ENCODE results near the gene SLC45A2.
"Not testable (repeated sequence)": the region's sequence is repeated elsewhere in the genome, so short reads cannot be mapped to it uniquely, and the experiment has no call there.

SLC45A2 gene

DNA sequence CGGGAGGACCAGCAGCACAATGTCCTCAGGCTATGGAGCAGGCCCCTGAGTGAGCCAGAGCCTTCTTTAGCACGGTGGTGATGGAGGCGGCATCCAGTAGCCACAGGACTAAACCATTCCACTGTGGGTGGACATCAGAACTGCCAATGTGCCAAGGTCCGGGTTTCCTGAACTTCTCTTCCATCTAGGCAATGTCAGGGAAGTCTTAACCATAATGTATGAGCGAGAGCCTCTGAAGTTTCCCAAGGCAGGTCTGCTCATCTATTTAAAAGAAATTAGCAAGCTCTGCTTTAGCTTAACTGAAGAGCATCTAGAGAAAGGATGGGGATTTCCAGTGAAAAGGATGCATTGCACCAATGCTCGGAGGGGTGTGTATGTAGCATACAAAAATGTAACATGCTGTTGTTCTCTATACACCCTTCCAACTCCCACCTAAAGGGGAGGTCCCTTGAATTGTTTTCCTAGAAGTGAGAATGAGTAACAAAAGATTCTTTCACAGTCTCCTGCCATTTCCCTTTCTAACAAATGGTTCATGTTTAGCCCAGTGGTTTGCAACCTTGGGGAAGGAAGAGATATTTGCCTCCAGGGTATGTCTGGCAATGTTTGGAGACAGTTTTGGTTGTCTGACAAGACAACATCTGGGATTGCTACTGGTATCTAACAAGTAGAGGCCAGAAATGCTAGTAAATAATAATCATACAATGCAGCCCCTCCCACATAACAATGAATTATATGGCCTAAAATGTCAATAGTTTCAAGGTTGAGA is 54.4 kb downstream of the SLC45A2 start:
- Histone ChIP-seq H3K4me1 (ENCODE audit: control insufficient read depth, insufficient read depth, low read length, poor library complexity, severe bottlenecking) (no peaks in the 10 kb centered on the region), H3K27ac (ENCODE audit: low read depth, low read length, severe bottlenecking) (no peak overlapping the region), H3K4me3 (ENCODE audit: extremely low read depth, insufficient read depth, low read length, poor library complexity, severe bottlenecking) (no peak overlapping the region), H3K36me3 (ENCODE audit: control insufficient read depth, insufficient read depth, low read length) (no peaks in the 10 kb centered on the region), H3K9me3 (ENCODE audit: control insufficient read depth, low read length) (no peaks in the 10 kb centered on the region)
- 83 to 92% methylated on average over 5 of the region's 6 CpGs for WGBS, 2 experiments (ENCODE audit: insufficient coverage in 2 of 2)

DNA sequence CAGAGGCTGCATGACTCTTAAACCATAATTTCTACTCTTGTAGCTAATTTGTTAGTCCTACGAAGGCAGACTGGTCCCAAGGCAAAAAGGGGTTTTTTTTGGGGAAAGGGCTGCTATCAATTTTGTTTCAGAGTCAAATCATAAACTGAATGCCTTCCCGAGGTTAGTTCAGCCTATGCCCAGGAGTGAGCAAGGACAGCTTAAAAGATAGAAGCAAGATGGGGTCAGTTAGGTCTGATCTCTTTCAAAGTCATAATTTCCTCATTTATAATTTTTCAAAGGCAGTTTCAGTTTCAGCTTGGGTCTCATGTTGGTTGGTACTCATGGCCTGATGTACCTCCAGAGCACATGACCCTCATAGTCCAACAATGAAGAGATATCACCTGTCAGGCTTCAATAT is 56.2 kb downstream of the SLC45A2 start:
- 86% methylated on average over 1 of the region's 2 CpGs; no CpG with 5 or more reads in 1 of the 2 experiments for WGBS, 2 experiments (ENCODE audit: insufficient coverage in 2 of 2)
- Histone ChIP-seq H3K4me3 (ENCODE audit: extremely low read depth, insufficient read depth, low read length, poor library complexity, severe bottlenecking) (no peak overlapping the region), H3K27ac (ENCODE audit: low read depth, low read length, severe bottlenecking) (no peak overlapping the region), H3K9me3 (ENCODE audit: control insufficient read depth, low read length) (no peaks in the 10 kb centered on the region), H3K36me3 (ENCODE audit: control insufficient read depth, insufficient read depth, low read length) (no peaks in the 10 kb centered on the region), H3K4me1 (ENCODE audit: control insufficient read depth, insufficient read depth, low read length, poor library complexity, severe bottlenecking) (no peaks in the 10 kb centered on the region)

DNA sequence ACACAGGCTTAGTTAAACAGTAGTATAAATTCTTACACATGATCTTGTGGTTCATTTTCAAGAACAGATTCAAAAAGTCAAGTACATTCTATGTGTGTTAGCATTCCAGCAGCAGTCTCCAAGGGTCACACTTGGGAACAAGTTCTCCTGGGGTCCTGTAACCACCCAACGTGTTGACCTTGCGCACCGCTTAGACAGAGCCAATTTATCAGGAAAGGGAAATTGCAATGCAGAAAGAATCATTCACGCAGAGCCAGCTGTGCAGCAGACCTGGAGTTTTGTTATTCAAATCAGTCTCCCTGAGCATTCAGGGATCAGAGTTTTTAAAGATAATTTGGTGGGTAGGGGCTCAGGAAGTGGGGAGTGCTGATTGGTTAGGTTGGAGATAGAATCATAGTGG is 56.8 kb downstream of the SLC45A2 start:
- H3K27ac ChIP-seq (ENCODE audit: low read depth, low read length, severe bottlenecking), result no peak overlapping the region
- no peak overlapping the region for H3K4me3 ChIP-seq (ENCODE audit: extremely low read depth, insufficient read depth, low read length, poor library complexity, severe bottlenecking)
- no peaks in the 10 kb centered on the region for H3K36me3 ChIP-seq (ENCODE audit: control insufficient read depth, insufficient read depth, low read length)
- H3K9me3 ChIP-seq (ENCODE audit: control insufficient read depth, low read length), result no peaks in the 10 kb centered on the region
- no peaks in the 10 kb centered on the region for H3K4me1 ChIP-seq (ENCODE audit: control insufficient read depth, insufficient read depth, low read length, poor library complexity, severe bottlenecking)
- WGBS, 2 experiments (ENCODE audit: insufficient coverage in 2 of 2), result 71 to 75% methylated on average over 4 of the region's 4 CpGs

DNA sequence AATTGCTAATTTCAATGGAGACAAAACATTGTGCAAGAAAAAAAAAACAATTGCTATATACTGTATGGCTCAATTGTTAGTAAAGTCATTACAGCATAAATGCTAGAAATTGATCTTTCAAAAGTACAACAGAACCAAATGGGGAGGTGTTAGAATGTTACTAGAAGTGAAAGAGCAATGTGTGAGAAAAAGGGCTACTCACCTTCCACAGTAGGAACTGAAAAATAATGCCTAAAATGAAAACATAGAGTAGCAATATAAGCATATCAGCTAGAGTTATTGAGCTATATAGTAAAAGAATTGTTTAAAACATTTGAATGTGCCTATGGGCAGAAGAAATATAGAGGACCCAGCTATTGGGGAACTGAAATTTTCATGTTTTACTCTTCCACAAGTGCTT is 59.2 kb downstream of the SLC45A2 start:
- Histone ChIP-seq H3K4me1 (ENCODE audit: control insufficient read depth, insufficient read depth, low read length, poor library complexity, severe bottlenecking) (no peaks in the 10 kb centered on the region), H3K4me3 (ENCODE audit: extremely low read depth, insufficient read depth, low read length, poor library complexity, severe bottlenecking) (no peak overlapping the region), H3K36me3 (ENCODE audit: control insufficient read depth, insufficient read depth, low read length) (no peaks in the 10 kb centered on the region), H3K9me3 (ENCODE audit: control insufficient read depth, low read length) (no peaks in the 10 kb centered on the region), H3K27ac (ENCODE audit: low read depth, low read length, severe bottlenecking) (no peak overlapping the region)

DNA sequence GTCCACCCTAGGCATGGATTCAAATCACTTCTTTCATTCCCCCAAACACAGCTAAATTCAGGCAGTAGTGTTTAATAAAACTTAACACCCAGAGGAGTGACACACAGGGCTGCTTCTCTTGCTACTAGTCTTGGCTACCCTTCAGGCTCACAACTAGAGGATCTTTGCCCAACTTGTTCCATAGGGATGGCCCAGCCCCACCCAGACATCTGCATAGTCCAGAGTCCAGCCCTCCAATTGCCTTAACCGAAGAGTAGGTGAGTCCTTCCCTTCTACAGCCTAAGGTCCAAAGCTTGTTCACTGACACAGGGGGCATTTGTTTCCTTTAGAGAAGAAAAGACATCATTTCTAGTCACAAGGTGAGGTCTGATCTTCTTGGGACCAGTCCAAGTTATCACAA is 63.5 kb downstream of the SLC45A2 start:
- no CpG with 5 or more reads among the region's 1 CpG for WGBS, 2 experiments (ENCODE audit: insufficient coverage in 2 of 2)

DNA sequence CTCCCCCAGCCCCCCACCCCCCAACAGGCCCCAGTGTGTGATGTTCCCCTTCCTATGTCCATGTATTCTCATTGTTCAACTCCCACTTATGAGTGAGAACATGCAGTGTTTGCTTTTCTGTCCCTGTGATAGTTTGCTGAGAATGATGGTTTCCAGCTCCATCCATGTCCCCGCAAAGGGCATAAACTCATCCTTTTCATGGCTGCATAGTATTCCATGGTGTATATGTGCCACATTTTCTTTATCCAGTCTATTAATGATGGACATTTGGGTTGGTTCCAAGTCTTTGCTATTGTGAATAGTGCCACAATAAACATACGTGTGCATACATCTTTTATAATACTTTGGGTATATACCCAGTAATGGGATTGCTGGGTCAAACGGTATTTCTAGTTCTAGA is 69.6 kb downstream of the SLC45A2 start:
- not testable (repeated sequence) for H3K4me3 ChIP-seq (ENCODE audit: extremely low read depth, insufficient read depth, low read length, poor library complexity, severe bottlenecking); H3K27ac ChIP-seq (ENCODE audit: low read depth, low read length, severe bottlenecking); H3K36me3 ChIP-seq (ENCODE audit: control insufficient read depth, insufficient read depth, low read length); H3K4me1 ChIP-seq (ENCODE audit: control insufficient read depth, insufficient read depth, low read length, poor library complexity, severe bottlenecking)
- H3K9me3 ChIP-seq (ENCODE audit: control insufficient read depth, low read length), result peaks cover 15% of the 10 kb centered on the region
- 86% methylated on average over 1 of the region's 3 CpGs; no CpG with 5 or more reads in 1 of the 2 experiments for WGBS, 2 experiments (ENCODE audit: insufficient coverage in 2 of 2)

More for the DNA sequence above, 63.5 kb downstream of the SLC45A2 start:
- no peaks in the 10 kb centered on the region for H3K36me3 ChIP-seq (ENCODE audit: control insufficient read depth, insufficient read depth, low read length)
- H3K4me1 ChIP-seq (ENCODE audit: control insufficient read depth, insufficient read depth, low read length, poor library complexity, severe bottlenecking), result no peaks in the 10 kb centered on the region
- no peak overlapping the region for H3K4me3 ChIP-seq (ENCODE audit: extremely low read depth, insufficient read depth, low read length, poor library complexity, severe bottlenecking)
- peaks cover 11% of the 10 kb centered on the region for H3K9me3 ChIP-seq (ENCODE audit: control insufficient read depth, low read length)
- no peak overlapping the region for H3K27ac ChIP-seq (ENCODE audit: low read depth, low read length, severe bottlenecking)

DNA sequence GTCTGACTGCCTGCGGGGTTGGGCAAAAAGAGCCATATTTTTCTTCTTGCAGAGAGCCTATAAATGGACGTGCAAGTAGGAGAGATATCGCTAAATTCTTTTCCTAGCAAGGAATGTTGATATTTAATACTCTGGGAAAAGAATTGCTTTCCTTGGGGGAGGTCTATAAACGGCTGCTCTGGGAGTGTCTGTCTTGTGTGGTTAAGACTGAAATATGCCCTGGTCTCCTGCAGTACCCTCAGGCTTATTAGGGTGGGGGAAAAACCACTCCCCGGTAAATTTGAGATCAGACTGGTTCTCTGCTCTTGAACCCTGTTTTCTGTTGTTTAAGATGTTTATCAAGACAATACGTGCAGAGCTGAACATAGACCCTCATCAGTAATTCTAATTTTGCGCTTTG is 78.2 kb downstream of the SLC45A2 start:
- not testable (repeated sequence) for H3K27ac ChIP-seq (ENCODE audit: low read depth, low read length, severe bottlenecking); H3K36me3 ChIP-seq (ENCODE audit: control insufficient read depth, insufficient read depth, low read length); H3K4me3 ChIP-seq (ENCODE audit: extremely low read depth, insufficient read depth, low read length, poor library complexity, severe bottlenecking); H3K4me1 ChIP-seq (ENCODE audit: control insufficient read depth, insufficient read depth, low read length, poor library complexity, severe bottlenecking)
- peaks cover 18% of the 10 kb centered on the region for H3K9me3 ChIP-seq (ENCODE audit: control insufficient read depth, low read length)
- 88 to 94% methylated on average over 5 to 7 of the region's 7 CpGs for WGBS, 2 experiments (ENCODE audit: insufficient coverage in 2 of 2)

DNA sequence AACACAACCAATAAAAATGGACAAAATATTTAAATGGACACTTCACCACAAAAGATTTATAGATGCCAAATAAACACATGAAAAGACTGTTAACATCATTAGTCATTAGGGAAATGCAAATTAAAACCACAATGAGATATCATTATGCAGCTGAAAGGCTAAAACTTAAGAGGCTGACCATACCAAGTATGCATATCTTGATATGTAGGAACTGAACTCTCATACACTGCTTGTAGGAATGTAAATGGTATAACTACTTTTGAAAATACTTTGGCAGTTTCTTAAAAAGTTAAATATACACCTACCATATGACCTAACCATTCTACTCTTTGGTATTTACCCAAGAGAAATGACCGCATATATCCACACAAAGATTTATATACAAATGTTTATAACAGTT is 79.1 kb downstream of the SLC45A2 start:
- peaks cover 18% of the 10 kb centered on the region for H3K9me3 ChIP-seq (ENCODE audit: control insufficient read depth, low read length)
- no peak overlapping the region for H3K4me3 ChIP-seq (ENCODE audit: extremely low read depth, insufficient read depth, low read length, poor library complexity, severe bottlenecking)
- H3K36me3 ChIP-seq (ENCODE audit: control insufficient read depth, insufficient read depth, low read length), result no peaks in the 10 kb centered on the region
- H3K27ac ChIP-seq (ENCODE audit: low read depth, low read length, severe bottlenecking), result no peak overlapping the region
- no peaks in the 10 kb centered on the region for H3K4me1 ChIP-seq (ENCODE audit: control insufficient read depth, insufficient read depth, low read length, poor library complexity, severe bottlenecking)
- no CpG with 5 or more reads among the region's 1 CpG for WGBS, 2 experiments (ENCODE audit: insufficient coverage in 2 of 2)

DNA sequence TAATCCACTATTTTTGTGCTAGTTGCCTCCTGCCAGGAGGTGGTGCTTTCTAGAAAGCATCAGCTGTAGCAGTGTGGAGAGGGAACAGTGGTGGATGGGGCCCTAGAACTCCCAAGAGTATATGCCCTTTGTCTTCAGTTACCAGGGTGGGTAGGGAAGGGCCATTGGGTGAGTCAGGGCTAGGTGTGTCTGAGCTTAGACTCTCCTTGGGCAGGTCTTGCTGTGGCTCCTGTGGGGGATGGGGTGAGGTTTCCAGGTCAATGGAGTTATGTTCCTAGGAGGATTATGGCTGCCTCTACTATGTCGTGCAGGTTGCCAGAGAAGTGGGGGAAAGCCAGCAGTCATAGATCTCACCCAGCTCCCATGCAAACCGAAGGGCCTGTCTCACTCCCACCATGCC is 81.4 kb downstream of the SLC45A2 start:
- H3K9me3 ChIP-seq (ENCODE audit: control insufficient read depth, low read length), result peaks cover 18% of the 10 kb centered on the region
- 94 to 100% methylated on average over 2 of the region's 2 CpGs for WGBS, 2 experiments (ENCODE audit: insufficient coverage in 2 of 2)

DNA sequence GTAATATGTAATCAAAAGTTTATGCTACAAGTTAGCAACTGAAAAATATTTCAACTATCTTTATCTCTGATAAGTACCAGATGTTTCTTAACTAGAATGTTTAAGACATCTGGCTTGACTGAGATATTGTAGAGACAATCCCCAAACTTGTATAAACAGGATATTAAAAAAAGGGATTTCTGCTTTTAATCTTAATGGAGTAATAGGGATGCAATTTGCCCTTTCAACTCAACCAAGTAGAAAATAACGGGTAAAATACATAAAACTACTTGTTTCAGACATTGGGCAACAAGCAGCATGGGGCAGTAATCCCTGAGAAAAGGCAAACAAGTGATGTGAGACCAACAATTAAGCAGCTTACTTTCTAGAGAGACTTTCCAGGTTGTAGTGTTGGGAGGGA is 83.3 kb downstream of the SLC45A2 start:
- Histone ChIP-seq H3K27ac (ENCODE audit: low read depth, low read length, severe bottlenecking) (no peak overlapping the region), H3K4me1 (ENCODE audit: control insufficient read depth, insufficient read depth, low read length, poor library complexity, severe bottlenecking) (no peaks in the 10 kb centered on the region), H3K36me3 (ENCODE audit: control insufficient read depth, insufficient read depth, low read length) (no peaks in the 10 kb centered on the region), H3K4me3 (ENCODE audit: extremely low read depth, insufficient read depth, low read length, poor library complexity, severe bottlenecking) (no peak overlapping the region), H3K9me3 (ENCODE audit: control insufficient read depth, low read length) (peaks cover 1% of the 10 kb centered on the region)
- 100% methylated on average over 1 of the region's 1 CpG; no CpG with 5 or more reads in 1 of the 2 experiments for WGBS, 2 experiments (ENCODE audit: insufficient coverage in 2 of 2)

More for the DNA sequence above, 81.4 kb downstream of the SLC45A2 start:
- Histone ChIP-seq H3K4me1 (ENCODE audit: control insufficient read depth, insufficient read depth, low read length, poor library complexity, severe bottlenecking) (no peaks in the 10 kb centered on the region), H3K4me3 (ENCODE audit: extremely low read depth, insufficient read depth, low read length, poor library complexity, severe bottlenecking) (no peak overlapping the region), H3K36me3 (ENCODE audit: control insufficient read depth, insufficient read depth, low read length) (no peaks in the 10 kb centered on the region), H3K27ac (ENCODE audit: low read depth, low read length, severe bottlenecking) (no peak overlapping the region)
